Common myeloid progenitor, CD34-positive (primary cell): ENCODE results near the gene SH3TC2.

Source experiments
- CTCF ChIA-PET: fragments of 350-600 bp; sonication (Branson Sonifier 250); formaldehyde crosslinking; loops from one replicate; lab custom pipeline; 2021; ENCODE audit warnings: antibody characterized with exemption; lab: Charles Lee
- POLR2A ChIA-PET: fragments of 350-600 bp; sonication (Branson Sonifier 250); formaldehyde crosslinking; loops from one replicate; lab custom pipeline; 2021; ENCODE audit warnings: antibody characterized with exemption; lab: Charles Lee
- DNase-seq, 3 donors: peaks; one replicate each; pipeline versions ENCODE4 v3.0.0 to v3.0.0-alpha.2; 2013
- H3K27ac ChIP-seq, 2 experiments: 1 replicate in 1 of 2; 2 replicates in 1 of 2; pipeline ENCODE4 v1.7.0; 2013; ENCODE audit warnings: inconsistent platforms in 2 of 2, low read length in 2 of 2, mild to moderate bottlenecking in 2 of 2, low read depth in 1 of 2, moderate library complexity in 1 of 2; ENCODE audit not compliant: severe bottlenecking in 2 of 2, insufficient read depth in 1 of 2, poor library complexity in 1 of 2
- H3K27me3 ChIP-seq, 5 experiments: replicated peaks in 2 of 5; 1 replicate in 3 of 5; 2 replicates in 2 of 5; pipeline versions ENCODE4 v1.6.1 to v1.7.0; 2013; ENCODE audit warnings: low read length in 4 of 5, mild to moderate bottlenecking in 2 of 5, moderate library complexity in 2 of 5, inconsistent platforms in 1 of 5; ENCODE audit not compliant: insufficient read depth in 5 of 5, control insufficient read depth in 4 of 5
- H3K36me3 ChIP-seq, 4 experiments: 1 replicate in 2 of 4; 2 replicates in 2 of 4; pipeline versions ENCODE4 v1.6.1 to v1.7.0; 2013; ENCODE audit warnings: low read length in 3 of 4, control low read depth in 1 of 4, mild to moderate bottlenecking in 1 of 4; ENCODE audit not compliant: control insufficient read depth in 4 of 4, insufficient read depth in 4 of 4
- H3K4me1 ChIP-seq, 4 experiments: 1 replicate in 3 of 4; 2 replicates in 1 of 4; pipeline versions ENCODE4 v1.6.1 to v1.7.1; 2013; ENCODE audit warnings: low read length in 3 of 4, mild to moderate bottlenecking in 3 of 4, control low read depth in 1 of 4, inconsistent platforms in 1 of 4, moderate library complexity in 1 of 4; ENCODE audit not compliant: control insufficient read depth in 4 of 4, insufficient read depth in 4 of 4; ENCODE audit errors: control extremely low read depth in 1 of 4
- H3K4me3 ChIP-seq, 7 experiments: 1 replicate in 4 of 7; 2 replicates in 3 of 7; pipeline versions ENCODE4 v1.5.1 to v1.7.0; 2013; ENCODE audit warnings: mild to moderate bottlenecking in 7 of 7, low read length in 6 of 7, moderate library complexity in 6 of 7, inconsistent platforms in 2 of 7, low read depth in 2 of 7, control low read depth in 1 of 7; ENCODE audit not compliant: insufficient read depth in 4 of 7, control insufficient read depth in 1 of 7; ENCODE audit errors: extremely low read depth in 1 of 7
- H3K9me3 ChIP-seq, 5 experiments: 1 replicate in 4 of 5; 2 replicates in 1 of 5; pipeline versions ENCODE4 v1.6.1 to v1.7.1; 2013; ENCODE audit warnings: low read length in 4 of 5, mild to moderate bottlenecking in 2 of 5, inconsistent platforms in 1 of 5, low read depth in 1 of 5, moderate library complexity in 1 of 5; ENCODE audit not compliant: control insufficient read depth in 4 of 5, insufficient read depth in 2 of 5; ENCODE audit errors: control extremely low read depth in 1 of 5
- WGBS: methylation state at CpG from one replicate; pipeline ENCODE4 v1.1.5; 2013; ENCODE audit not compliant: insufficient coverage; 5-methylcytosine and 5-hydroxymethylcytosine counted together

SH3TC2 gene

DNA sequence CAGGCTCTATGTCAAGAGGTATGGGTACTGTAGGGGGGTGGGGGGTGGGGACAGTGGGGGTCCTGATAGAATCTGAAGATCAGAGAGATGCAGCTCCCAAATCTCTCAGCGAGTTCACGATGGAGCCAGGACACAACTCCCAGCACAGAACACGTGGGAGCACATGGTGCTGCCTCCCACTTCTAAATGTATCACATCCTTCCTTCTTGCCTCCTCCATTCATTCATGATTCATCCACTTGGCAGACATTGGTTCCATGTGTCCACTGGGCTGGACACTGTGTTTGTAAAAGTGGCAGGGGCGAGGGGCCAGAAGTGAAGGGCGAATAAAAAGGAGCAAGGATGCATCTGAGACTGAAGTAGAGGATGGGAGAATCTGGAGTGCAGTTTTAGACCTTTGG is 33.9 kb downstream of the SH3TC2 start:
- no peaks in the 10 kb centered on the region for H3K36me3 ChIP-seq
- POLR2A ChIA-PET: no interaction called here
- CTCF ChIA-PET: interaction anchor here (0.6 to 2.8 kb wide), 4 partner anchors 33 to 296 kb away, joined by 4 to 9 read pairs (median 7); no protein-coding TSS in a partner anchor
- H3K27me3 ChIP-seq: no peaks in the 10 kb centered on the region
- H3K9me3 ChIP-seq: no peaks in the 10 kb centered on the region
- H3K27ac ChIP-seq: no peak overlapping the region
- 56% methylated on average over 2 of the region's 5 CpGs for WGBS
- H3K4me1 ChIP-seq: no peaks in the 10 kb centered on the region
- no peak for DNase-seq
- H3K4me3 ChIP-seq: no peak overlapping the region

DNA sequence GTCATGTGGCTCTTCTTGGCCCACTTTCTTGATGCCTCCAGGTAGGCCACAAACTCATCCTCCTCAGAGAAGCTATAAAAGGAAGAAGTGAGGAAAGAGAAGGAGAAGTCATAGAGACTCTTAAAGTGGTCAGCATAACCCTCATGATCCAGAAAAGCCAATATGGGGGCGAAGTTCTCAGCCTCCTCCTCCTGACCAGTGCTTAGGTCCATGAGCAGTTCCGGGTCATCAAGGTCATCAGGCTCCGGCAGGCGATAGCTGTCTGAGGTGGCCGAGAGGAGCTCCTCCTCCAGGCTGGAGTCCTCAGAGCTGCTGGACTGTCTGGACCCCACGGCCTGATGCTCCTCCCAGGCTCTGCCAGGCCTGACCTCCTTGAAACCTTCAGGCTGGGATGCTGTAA is 34.7 kb downstream of the SH3TC2 start:
- POLR2A ChIA-PET: interaction anchor here (0.6 kb wide), 1 partner anchor 8 kb away, joined by 3 read pairs; no protein-coding TSS in a partner anchor
- no peak overlapping the region for H3K4me3 ChIP-seq
- no peak for DNase-seq
- H3K4me1 ChIP-seq: no peaks in the 10 kb centered on the region
- no peaks in the 10 kb centered on the region for H3K27me3 ChIP-seq
- 100% methylated on average over 6 of the region's 6 CpGs for WGBS
- no peaks in the 10 kb centered on the region for H3K36me3 ChIP-seq
- H3K9me3 ChIP-seq: no peaks in the 10 kb centered on the region
- CTCF ChIA-PET: interaction anchor here (1.3 to 2.8 kb wide), 2 partner anchors 20 to 293 kb away, joined by 3 to 9 read pairs; no protein-coding TSS in a partner anchor
- H3K27ac ChIP-seq: no peak overlapping the region

DNA sequence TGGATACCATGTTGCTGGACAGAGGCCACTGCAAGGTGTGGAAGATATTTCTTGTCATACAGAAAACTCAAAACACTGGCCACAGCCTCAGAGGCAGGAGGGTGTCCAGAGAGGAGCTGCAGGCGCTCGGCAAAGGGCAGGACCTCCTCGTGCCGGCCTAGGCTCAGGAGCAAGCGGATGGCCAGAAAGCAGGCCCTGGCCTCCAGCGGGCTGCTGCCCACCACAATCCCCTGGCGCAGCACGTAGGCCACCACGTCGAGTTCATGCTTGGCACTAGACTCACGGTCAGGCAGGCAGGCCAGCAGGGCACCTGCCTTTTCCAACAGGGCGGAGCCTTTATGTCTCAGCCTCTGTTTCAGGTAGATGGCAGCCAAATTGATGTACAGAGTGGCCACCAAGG is 35.2 kb downstream of the SH3TC2 start:
- no peak for DNase-seq
- Histone ChIP-seq H3K9me3 (no peaks in the 10 kb centered on the region), H3K4me1 (no peaks in the 10 kb centered on the region), H3K27me3 (no peaks in the 10 kb centered on the region), H3K36me3 (no peaks in the 10 kb centered on the region), H3K27ac (no peak overlapping the region), H3K4me3 (no peak overlapping the region)
- POLR2A ChIA-PET: no interaction called here
- WGBS: 97% methylated on average over 12 of the region's 12 CpGs
- CTCF ChIA-PET: interaction anchor here (0.8 to 2.8 kb wide), 4 partner anchors 19 to 294 kb away, joined by 3 to 9 read pairs (median 4); no protein-coding TSS in a partner anchor

DNA sequence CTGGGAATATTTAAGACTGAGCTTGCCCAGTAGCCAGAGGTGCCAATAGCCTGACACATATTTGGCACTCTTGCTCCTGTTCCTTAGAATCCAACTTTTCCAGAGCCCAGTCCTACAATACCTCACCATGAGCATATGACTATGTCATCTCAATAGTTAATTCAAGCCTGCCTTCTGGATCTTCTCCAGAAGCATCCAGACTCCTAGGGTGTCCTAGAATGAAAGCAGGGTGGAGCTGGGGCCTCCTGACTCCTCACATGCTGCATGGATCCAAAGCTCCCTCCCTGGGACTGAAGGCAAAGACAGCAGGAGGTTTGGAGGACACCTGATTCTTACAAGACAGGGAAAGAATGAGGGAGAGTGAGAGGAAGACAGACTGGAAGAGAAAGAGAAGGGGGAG is 37.9 kb downstream of the SH3TC2 start:
- no peak for DNase-seq
- H3K9me3 ChIP-seq: no peaks in the 10 kb centered on the region
- H3K27ac ChIP-seq: no peak overlapping the region
- H3K36me3 ChIP-seq: no peaks in the 10 kb centered on the region
- H3K4me3 ChIP-seq: no peak overlapping the region
- no peaks in the 10 kb centered on the region for H3K4me1 ChIP-seq
- ChIA-PET CTCF (interaction anchor here (0.8 to 2.3 kb wide), 7 partner anchors 11 to 292 kb away, joined by 3 to 12 read pairs (median 3); no protein-coding TSS in a partner anchor), POLR2A (no interaction called here)
- no peaks in the 10 kb centered on the region for H3K27me3 ChIP-seq

DNA sequence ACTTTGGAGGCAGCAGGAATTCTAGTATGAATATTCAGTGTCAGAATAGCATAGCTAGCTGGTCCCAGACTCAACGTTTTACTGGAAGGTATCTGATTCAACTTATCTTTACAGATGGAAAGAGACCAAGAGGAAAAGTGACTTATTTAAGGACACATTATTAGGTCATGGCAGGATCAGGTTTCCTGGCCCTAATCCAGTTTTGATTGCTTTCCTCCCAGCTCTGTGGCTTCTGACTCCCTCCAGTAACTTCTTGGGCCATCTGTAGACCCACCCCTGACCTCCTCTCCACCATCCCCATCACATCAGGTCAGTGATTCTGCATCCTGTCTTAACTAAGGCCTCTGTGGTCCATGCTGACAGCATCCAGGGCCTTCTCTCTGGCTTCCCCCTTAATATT is 38.4 kb downstream of the SH3TC2 start:
- ChIA-PET POLR2A (no interaction called here), CTCF (interaction anchor here (0.8 to 2.3 kb wide), 9 partner anchors 8 to 291 kb away, joined by 3 to 12 read pairs (median 3); no protein-coding TSS in a partner anchor)
- 70% methylated on average over 1 of the region's 1 CpG for WGBS
- H3K9me3 ChIP-seq: no peaks in the 10 kb centered on the region
- H3K27ac ChIP-seq: no peak overlapping the region
- no peak overlapping the region for H3K4me3 ChIP-seq
- no peaks in the 10 kb centered on the region for H3K36me3 ChIP-seq
- H3K27me3 ChIP-seq: no peaks in the 10 kb centered on the region
- no peaks in the 10 kb centered on the region for H3K4me1 ChIP-seq
- DNase-seq: no peak

DNA sequence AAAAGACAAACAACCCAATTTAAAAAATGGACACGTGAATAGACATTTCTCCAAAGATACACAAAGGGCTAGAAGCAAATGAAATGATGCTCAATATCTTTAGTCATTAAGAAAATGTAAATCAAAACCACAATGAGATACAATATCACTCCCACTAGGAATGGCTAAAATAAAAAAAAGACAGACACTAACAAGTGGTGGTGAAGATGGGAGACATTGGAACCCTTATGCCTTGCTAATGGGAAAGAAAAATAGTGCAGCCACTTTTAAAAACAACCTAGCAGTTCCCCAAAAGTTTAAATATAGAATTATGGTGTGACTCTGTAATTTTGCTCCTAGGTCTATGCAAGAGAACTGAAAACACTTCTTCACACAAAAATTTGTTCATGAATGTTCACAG is 40.7 kb downstream of the SH3TC2 start:
- H3K4me3 ChIP-seq: no peak overlapping the region
- H3K27me3 ChIP-seq: no peaks in the 10 kb centered on the region
- no peaks in the 10 kb centered on the region for H3K9me3 ChIP-seq
- WGBS: no CpG with 5 or more reads among the region's 1 CpG
- CTCF ChIA-PET: no interaction called here
- no peaks in the 10 kb centered on the region for H3K36me3 ChIP-seq
- H3K4me1 ChIP-seq: peaks cover 0 to 4% (median 0%) of the 10 kb centered on the region in 4 experiments
- no peak for DNase-seq
- POLR2A ChIA-PET: no interaction called here
- H3K27ac ChIP-seq: no peak overlapping the region

DNA sequence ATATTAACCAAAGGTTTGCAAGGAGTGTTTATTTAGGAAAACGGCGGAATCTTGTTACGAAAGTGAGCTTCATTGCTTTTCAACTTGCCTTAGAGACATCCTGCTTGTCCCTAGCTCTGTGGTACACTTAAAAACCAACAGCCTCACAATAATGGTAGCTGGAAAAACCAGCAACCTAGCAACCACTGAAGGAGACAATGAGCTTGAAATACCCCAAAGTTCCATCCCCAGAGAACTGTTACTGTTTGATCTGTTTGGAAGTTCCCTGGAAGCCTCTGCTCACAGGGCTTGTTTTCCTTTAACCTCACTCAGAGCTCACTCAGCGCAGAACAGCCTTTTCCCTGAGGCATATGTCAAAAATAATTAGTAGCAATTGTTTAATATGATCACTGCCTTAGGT is 43.2 kb downstream of the SH3TC2 start:
- POLR2A ChIA-PET: no interaction called here
- H3K36me3 ChIP-seq: no peaks in the 10 kb centered on the region
- WGBS: 95% methylated on average over 3 of the region's 4 CpGs
- peaks cover 0 to 4% (median 2%) of the 10 kb centered on the region in 4 experiments for H3K4me1 ChIP-seq
- no peaks in the 10 kb centered on the region for H3K9me3 ChIP-seq
- H3K4me3 ChIP-seq: no peak overlapping the region
- no peaks in the 10 kb centered on the region for H3K27me3 ChIP-seq
- CTCF ChIA-PET: interaction anchor here (1.0 to 1.3 kb wide), 2 partner anchors 18 to 280 kb away, joined by 3 read pairs; no protein-coding TSS in a partner anchor
- no peak for DNase-seq
- no peak overlapping the region for H3K27ac ChIP-seq
